GM12892 (cell line): ENCODE data around the gene TRIM63.

Experiments
- POLR2A ChIP-seq: IDR thresholded peaks from 2 replicates; pipeline ENCODE4 v1.6.1; 2011; ENCODE audit warnings: low read depth, low read length, control low read depth
- POLR2AphosphoS5 ChIP-seq: IDR thresholded peaks from 2 replicates; pipeline ENCODE4 v1.6.1; 2011; ENCODE audit warnings: low read depth, low read length, control low read depth
- TAF1 ChIP-seq: IDR thresholded peaks from 2 replicates; pipeline ENCODE4 v1.6.1; 2011; ENCODE audit warnings: low read depth, mild to moderate bottlenecking, control low read depth, low read length, borderline replicate concordance

GRCh38 chr1:26023826-26024225 is 43.6 kb downstream of the TRIM63 start:
- TF ChIP-seq TAF1 (no peak), POLR2A (no peak), POLR2AphosphoS5 (no peak)
